T follicular helper cell (primary cell): Measurements from ENCODE around the gene CDC27.
"Not testable (repeated sequence)": the region's sequence is repeated elsewhere in the genome, so short reads cannot be mapped to it uniquely, and the experiment has no call there.

Experiments used
- DNase-seq: peaks from one replicate; pipeline ENCODE4 v3.0.0-alpha.2; 2020; ENCODE audit warnings: low read depth

CDC27 gene

GRCh38 chr17:47135235-47135634, 53.9 kb downstream of the CDC27 start:
- no peak for DNase-seq

GRCh38 chr17:47134354-47134753, 54.7 kb downstream of the CDC27 start:
- not testable (repeated sequence) for DNase-seq

GRCh38 chr17:47131761-47132160, 57.3 kb downstream of the CDC27 start:
- DNase-seq = no peak

- not testable (repeated sequence) for DNase-seq
Measured at GRCh38 chr17:47126835-47127234, 62.3 kb downstream of the CDC27 start.

GRCh38 chr17:47123262-47123661, 65.8 kb downstream of the CDC27 start:
- DNase-seq = not testable (repeated sequence)

GRCh38 chr17:47120521-47121095, 68.5 kb downstream of the CDC27 start:
- DNase-seq = no peak

- no peak for DNase-seq
Measured at GRCh38 chr17:47119746-47120520, 69.2 kb downstream of the CDC27 start.

GRCh38 chr17:47117386-47117785, 71.7 kb downstream of the CDC27 start:
- DNase-seq = no peak

- no peak for DNase-seq
Measured at GRCh38 chr17:47106130-47106529, 83.0 kb downstream of the CDC27 start.

GRCh38 chr17:47105246-47105645, 83.8 kb downstream of the CDC27 start:
- DNase-seq = not testable (repeated sequence)

- no peak for DNase-seq
Measured at GRCh38 chr17:47102914-47103313, 86.2 kb downstream of the CDC27 start.

- DNase-seq = peak; percentile 84
Measured at GRCh38 chr17:47099987-47100711, 88.9 kb downstream of the CDC27 start.

GRCh38 chr17:47099451-47099986, 89.6 kb downstream of the CDC27 start:
- no peak for DNase-seq

GRCh38 chr17:47096343-47096742, 92.8 kb downstream of the CDC27 start:
- DNase-seq = no peak

- DNase-seq = no peak
Measured at GRCh38 chr17:47095268-47095667, 93.8 kb downstream of the CDC27 start.

GRCh38 chr17:47087093-47087492, 102.0 kb downstream of the CDC27 start:
- no peak for DNase-seq

GRCh38 chr17:47085736-47086135, 103.4 kb downstream of the CDC27 start:
- DNase-seq = no peak

- DNase-seq = no peak
Measured at GRCh38 chr17:47078801-47079200, 110.3 kb downstream of the CDC27 start.

- DNase-seq = no peak
Measured at GRCh38 chr17:47077576-47077975, 111.5 kb downstream of the CDC27 start.

- DNase-seq = no peak
Measured at GRCh38 chr17:47076171-47076570, 112.9 kb downstream of the CDC27 start.

- not testable (repeated sequence) for DNase-seq
Measured at GRCh38 chr17:47074361-47074760, 114.7 kb downstream of the CDC27 start.

GRCh38 chr17:47073629-47074028, 115.5 kb downstream of the CDC27 start:
- not testable (repeated sequence) for DNase-seq

GRCh38 chr17:47072886-47073285, 116.2 kb downstream of the CDC27 start:
- no peak for DNase-seq
